NCI-H1694 treated with DMSO at 0.1 percent for 48 hours (cell line): Measurements from ENCODE around the gene CACNA2D1.
A peak's percentile ranks its signal among the peaks of the same experiment; 100 is the strongest.
"Not testable (repeated sequence)": the region's sequence is repeated elsewhere in the genome, so short reads cannot be mapped to it uniquely, and the experiment has no call there.

ENCODE experiments used
- DNase-seq: peaks from one replicate; lab custom pipeline; 2025; lab: John Stamatoyannopoulos, UW

CACNA2D1 gene

DNA sequence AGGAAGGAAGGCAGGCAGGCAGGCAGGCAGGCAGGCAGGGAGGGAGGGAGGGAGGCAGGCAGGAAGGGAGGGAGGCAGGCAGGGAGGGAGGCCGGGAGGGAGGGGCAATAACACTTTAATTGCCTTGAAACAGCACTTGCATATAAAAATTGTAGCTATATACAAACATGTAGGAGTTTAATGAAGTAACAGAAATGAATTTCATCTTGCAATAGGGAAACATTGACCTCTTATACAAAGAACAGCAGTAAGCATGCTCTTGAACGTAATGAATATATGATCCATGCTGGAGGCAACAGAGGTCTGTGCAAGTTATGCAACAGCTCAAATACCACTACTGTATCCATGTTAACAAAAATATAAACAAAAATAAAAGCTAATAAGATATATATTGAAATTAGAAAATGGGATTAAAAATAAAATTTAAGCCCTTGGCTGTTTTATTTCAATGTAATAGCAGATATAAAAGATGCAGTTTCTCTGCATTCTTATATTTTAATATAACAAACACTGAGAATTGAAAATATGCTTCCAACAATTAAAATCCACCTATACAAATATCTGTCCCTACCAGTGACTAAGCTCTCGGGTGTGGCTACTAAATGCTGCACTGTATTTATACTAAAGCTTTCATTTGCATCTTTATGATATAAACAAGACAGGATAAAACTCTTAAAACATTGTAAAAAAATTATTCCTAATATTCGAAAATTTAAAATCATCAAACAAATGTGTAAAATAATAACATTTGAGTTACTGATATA lies 50.3 kb downstream of the CACNA2D1 start:
- no peak for DNase-seq

- peak; percentile 61 for DNase-seq
These were observed 52.6 kb downstream of the CACNA2D1 start for GRCh38 chr7:82390936-82391335.

- no peak for DNase-seq
These were observed 53.7 kb downstream of the CACNA2D1 start for GRCh38 chr7:82389876-82390275.

- no peak for DNase-seq
These were observed 55.4 kb downstream of the CACNA2D1 start for GRCh38 chr7:82388138-82388537.

DNA sequence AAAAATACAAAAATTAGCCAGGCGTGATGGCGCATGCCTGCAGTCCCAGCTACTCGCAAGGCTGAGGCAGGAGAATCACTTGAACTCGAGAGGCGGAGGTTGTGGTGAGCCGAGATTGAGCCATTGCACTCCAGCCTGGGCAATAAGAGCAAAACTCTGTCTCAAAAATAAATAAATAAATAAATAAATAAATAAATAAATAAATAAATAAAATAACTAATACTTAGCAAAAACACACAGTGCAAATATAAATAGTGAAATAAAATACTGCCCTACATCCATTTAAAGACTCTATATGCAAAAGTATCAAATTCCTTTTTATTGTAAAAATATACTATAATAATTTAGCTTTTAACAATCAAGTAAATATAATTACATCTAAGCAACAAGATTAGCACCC lies 57.0 kb downstream of the CACNA2D1 start:
- not testable (repeated sequence) for DNase-seq

DNA sequence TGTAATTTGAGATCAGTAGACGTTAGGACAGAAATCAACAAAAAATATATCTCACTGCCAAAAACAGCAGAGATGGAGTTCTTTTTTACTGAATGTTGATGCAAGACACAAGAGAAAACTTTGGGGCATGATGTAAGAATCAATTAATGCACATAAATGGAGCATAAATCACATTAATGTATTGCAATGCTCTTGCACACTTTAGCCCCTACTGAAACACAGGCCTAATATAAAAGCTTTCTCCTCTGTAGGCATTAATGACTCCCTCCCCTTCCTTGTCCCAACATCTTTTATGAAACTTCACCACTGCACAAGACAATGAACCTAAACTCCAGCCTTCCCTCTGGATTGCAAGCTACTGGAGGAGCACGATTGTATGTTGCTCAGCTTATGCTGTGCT lies 58.8 kb downstream of the CACNA2D1 start:
- no peak for DNase-seq

- DNase-seq: no peak
These were observed 59.5 kb downstream of the CACNA2D1 start for GRCh38 chr7:82384051-82384464.

DNA sequence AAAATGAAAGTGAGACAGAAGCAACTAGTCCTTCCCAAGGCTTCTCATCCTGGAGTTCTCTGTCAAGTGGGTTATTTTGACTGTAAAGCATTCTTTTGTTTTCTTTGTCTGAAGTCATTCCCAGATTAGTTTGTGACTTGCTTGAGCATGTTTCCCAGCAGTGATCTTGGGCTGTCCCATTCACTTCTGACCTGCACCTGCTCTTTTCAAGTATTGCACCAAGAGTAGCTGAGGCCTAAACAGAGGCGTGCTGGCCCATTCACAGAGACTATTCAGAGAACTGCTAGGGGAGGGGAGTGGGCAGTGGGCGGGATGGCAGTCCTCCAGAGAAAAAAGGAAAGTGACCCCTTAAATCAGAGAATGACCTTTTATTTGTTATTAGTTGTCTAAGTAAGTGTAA lies 61.3 kb downstream of the CACNA2D1 start:
- no peak for DNase-seq

DNA sequence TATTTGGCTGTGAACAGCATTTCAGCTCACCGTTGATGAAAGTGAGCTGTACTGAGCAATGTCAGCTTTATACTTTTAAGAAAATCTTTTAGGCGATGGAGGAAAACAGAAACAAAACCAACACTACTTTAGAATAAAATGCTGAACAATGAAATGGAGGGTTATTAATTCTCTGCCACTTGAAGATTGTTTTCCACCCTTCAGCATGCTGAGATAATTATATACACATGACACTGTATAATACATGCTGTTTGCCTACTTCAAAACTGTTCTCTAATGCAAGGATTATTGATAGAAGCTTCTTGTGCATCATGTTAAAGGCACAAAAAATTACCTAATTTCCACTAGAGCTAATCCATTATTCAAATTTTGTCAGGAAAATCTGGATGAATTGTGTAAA lies 66.8 kb downstream of the CACNA2D1 start:
- DNase-seq: no peak

DNA sequence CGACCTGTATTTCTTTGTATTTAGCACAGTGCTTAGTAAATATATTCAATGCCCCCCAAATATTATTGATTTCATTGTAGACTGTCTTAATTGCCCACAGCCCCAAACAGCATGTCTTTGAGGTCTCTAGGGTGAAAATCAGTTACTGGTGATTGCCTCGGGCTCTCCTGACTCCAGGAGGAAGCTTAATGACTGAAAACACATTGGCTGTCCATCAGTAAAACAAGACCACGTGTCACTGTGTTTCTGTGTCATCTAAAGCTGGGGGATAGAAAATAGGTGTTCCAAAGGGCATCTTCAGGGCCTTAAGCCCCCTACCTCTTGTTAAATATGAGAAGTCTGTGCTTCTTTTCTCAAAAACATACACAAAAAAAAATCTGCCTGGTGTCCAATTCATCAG lies 67.9 kb downstream of the CACNA2D1 start:
- DNase-seq: no peak

DNA sequence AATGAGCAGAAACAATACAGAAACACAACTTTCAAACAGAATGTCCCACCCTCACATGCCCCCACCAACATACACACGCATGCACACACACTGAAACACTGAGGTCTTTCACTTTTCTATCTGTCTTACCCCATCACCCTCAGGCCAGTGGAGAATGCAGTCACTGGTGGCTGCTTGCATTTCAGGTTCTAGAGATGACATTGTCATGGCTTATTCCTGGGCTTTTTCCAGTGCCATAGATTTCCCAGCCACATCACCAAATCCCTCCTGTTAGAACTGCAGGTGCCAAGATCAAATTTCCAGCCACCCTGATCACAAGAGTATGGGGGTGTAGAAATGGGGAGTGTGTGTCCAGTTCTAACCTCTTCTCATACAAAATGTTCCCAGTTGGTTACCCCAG lies 68.4 kb downstream of the CACNA2D1 start:
- DNase-seq: no peak

DNA sequence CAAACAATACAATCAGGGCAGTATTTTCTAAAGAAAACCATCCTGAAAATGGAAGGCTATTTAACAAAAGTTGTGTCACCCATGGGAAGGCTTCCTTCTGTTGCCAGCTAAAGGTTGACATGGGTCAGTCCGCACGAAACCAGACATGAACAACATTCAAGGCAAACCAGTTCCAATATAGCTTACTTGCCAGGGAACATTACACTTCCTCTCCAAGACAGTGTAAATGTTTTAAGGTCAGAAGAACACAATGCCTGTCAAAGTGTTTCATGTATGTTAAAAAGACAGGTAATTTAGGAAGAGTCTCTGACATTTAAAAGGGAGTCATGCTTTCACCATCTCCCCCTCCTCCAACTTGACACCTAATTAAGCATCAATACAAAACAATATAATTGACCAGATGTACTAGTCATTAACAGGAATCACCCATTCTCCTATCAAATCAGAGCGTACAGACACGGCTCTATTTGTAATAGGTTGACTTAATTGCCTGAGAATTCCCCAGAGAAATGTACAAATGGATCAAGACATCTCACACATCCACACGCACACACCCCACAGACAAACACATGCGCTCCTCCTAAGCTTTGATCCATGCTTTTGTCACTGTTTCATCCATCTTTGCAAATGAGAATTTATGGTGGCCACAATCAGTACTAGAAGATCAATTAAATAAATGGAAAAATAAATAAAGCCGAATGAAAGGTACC lies 69.5 kb downstream of the CACNA2D1 start:
- no peak for DNase-seq

- DNase-seq: no peak
These were observed 78.9 kb downstream of the CACNA2D1 start for GRCh38 chr7:82364671-82365070.

DNA sequence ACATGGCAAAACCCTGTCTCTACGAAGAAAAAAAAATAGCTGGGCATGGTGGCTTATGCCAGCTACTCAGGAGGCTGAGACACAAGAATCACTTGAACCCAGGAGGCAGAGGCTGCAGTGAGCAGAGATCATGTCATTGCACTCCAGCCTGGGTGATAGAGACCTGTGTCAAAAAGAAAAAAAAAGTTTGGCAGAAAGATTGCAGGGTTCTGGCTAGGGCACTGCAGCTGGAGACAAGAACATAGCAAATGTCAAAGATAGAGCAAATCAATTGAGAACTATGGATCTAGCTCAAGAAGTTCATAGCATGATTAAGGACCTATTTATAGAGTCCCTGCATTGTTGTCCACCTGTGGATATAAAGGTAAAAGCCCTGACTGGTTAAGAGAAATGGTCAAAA lies 79.5 kb downstream of the CACNA2D1 start:
- no peak for DNase-seq

GRCh38 chr7:82362129-82362706 lies 81.4 kb downstream of the CACNA2D1 start:
- no peak for DNase-seq

DNA sequence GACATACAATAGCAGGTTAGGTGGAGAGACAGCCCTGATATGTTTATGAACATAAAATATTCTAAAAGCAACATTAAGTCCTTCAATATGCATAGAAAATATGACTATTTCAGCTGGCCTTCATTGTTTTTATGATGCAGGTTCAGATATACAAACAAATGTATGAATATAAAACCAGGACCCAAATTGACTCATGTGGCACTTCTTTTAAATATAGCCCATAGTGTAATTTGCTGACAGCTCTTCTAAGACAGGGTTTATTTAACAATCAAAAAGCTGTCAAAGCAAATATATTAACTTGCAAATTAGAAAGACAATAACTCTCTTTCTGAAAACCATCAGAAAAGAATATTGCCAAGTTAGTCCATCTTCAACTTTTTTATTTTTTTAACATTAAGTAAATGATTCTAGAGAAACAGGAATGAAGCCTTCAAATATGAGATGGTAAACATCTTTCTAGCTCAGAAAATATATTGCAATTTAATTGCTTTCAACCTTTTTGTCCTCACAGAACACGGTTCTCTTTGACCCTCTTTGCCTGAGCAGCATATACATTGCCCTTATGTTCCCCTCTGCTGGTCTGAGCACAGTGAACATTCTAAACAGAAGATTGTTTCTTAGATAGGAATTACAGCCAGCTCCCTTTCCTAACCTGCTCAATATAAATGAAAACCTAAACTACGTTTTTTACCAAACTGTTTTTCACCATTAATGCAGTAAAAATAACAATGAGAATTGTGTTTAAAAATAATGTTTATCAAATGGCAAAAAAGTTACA lies 82.8 kb downstream of the CACNA2D1 start:
- no peak for DNase-seq

GRCh38 chr7:82359426-82359825 lies 84.2 kb downstream of the CACNA2D1 start:
- peak; percentile 27 for DNase-seq

GRCh38 chr7:82358923-82359322 lies 84.7 kb downstream of the CACNA2D1 start:
- DNase-seq: no peak

GRCh38 chr7:82358009-82358578 lies 85.5 kb downstream of the CACNA2D1 start:
- no peak for DNase-seq

DNA sequence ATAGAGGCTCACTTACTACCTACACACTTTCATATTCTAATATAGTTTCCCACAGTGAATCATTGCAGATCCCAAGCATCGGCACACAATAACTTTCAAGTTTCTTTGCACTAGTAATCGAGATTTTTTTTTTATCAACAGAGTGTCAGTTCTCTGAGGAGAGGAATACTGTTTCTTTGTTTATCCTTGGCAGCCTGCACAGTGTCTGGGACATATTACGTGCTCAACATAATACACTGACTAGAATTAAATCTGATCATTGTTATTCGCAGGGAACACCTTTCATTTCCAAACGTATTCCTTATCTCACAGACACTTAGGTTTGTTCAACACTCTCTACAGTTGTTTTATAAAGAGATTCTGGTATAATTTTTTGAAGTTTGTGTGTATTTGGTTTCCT lies 95.3 kb downstream of the CACNA2D1 start:
- DNase-seq: no peak

DNA sequence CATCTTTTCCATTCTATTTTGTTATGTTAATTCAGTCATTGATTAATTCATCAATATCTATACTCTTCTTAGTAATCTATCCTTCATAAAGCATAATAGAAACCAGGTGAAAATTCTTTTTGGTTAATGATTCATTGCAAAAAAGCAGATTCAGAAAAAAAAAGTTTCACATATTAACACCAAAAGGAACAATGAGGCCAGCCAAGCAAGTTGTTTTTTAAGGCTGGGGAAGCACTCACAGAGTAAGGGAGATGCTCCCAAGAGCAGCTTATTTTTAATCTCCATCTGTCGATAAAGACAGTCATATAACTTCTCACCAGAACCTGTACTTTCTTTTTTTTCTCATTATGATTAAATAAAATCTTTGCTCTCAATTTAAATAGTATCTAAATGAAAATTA lies 95.8 kb downstream of the CACNA2D1 start:
- no peak for DNase-seq

- no peak for DNase-seq
These were observed 97.7 kb downstream of the CACNA2D1 start for GRCh38 chr7:82345886-82346285.
